NCI-H2171 treated with DMSO at 0.1 percent for 48 hours (cell line): ENCODE measurements around the gene ZNF205.
"Not testable (repeated sequence)": the region's sequence is repeated elsewhere in the genome, so short reads cannot be mapped to it uniquely, and the experiment has no call there.

Experiments used
- DNase-seq: peaks from one replicate; lab custom pipeline; 2025; lab: John Stamatoyannopoulos, UW

ZNF205 gene

GRCh38 chr16:3131755-3132377 lies 19.5 kb downstream of the ZNF205 start:
- DNase-seq, result peak; percentile 27

- DNase-seq, result no peak
Observed at GRCh38 chr16:3133844-3134243, 21.5 kb downstream of the ZNF205 start.

GRCh38 chr16:3134338-3135125 lies 22.1 kb downstream of the ZNF205 start, which contains the start of gene ZNF213:
Gene ZNF213, plus strand, starts transcription at chr16:3135029. Its CDS starts 2,252 bp downstream, at chr16:3137281.
- DNase-seq, result peak; percentile 99

- no peak for DNase-seq
Observed at GRCh38 chr16:3135126-3135715, 22.8 kb downstream of the ZNF205 start.

GRCh38 chr16:3137267-3137666 lies 24.9 kb downstream of the ZNF205 start:
- no peak for DNase-seq

- DNase-seq, result no peak
Observed at GRCh38 chr16:3138342-3138741, 26.0 kb downstream of the ZNF205 start.

DNA sequence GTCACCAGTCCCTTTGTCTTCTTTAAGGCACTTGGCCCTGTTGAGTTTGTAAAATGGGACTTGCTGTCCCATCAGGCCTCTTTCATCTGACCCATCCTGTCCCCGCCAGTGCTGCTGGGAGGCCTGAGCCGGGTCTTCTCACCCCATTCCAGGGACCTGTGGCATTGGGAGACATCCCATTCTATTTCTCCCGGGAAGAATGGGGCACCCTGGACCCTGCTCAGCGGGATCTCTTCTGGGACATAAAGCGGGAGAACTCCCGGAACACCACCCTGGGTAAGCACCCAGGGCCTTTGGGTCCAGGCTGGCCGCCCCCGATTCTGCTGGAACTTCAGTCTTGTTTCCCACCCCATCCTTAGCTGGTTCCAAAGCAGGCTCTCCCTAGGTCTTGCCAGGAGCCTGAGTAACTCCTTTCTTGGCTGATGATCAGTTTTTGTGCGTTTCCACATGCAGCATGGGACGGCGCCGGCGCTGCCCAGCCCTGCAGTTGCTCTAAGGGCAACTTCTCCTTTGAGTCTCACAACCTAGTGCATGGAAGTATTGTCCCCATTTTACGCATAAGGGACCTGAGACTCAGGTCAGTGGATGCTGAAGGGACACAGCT lies 26.5 kb downstream of the ZNF205 start:
- DNase-seq, result no peak

DNA sequence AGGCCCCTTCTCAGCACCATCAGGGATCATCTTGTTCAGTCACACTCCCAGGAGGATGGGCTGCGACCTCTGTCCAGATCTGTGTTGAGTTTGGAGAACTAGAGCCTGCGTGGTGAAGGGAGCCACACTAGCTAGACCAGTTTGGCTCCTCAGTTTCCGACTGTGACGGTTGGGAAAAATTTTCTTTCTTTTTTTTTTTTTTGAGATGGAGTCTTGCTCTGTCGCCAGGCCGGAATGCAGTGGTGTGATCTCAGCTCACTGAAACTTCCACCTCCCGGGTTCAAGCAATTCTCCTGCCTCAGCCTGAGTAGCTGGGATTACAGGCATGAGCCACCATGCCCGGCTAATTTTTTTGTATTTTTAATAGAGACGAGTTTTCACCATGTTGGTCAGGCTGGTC lies 27.2 kb downstream of the ZNF205 start:
- not testable (repeated sequence) for DNase-seq

- DNase-seq, result no peak
Observed at GRCh38 chr16:3140603-3141427, 28.4 kb downstream of the ZNF205 start.

DNA sequence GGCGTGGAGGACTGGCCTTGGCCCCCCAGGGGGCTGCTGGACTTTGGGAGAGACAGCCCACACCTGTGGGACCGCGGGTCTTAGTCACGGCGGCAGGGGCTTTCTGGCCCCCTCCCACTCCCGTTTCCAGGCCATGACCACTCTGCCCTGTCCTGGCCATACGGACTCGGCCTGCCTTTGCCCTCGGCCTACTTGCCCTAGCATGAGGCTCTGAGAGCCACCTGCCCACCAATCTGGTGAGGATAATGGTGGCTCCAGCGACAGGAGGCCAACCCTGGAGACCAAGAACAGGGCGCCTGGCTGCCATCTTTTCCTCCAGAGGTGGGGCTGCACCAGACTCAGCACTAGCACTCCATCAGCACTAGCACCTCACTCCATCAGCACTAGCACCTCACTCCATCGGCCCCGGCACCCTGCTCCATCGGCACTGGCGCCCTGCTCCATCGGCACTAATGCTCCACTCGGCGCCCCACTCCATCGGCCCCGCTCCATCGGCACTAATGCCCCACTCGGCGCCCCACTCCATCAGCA lies 29.5 kb downstream of the ZNF205 start:
- DNase-seq, result no peak

DNA sequence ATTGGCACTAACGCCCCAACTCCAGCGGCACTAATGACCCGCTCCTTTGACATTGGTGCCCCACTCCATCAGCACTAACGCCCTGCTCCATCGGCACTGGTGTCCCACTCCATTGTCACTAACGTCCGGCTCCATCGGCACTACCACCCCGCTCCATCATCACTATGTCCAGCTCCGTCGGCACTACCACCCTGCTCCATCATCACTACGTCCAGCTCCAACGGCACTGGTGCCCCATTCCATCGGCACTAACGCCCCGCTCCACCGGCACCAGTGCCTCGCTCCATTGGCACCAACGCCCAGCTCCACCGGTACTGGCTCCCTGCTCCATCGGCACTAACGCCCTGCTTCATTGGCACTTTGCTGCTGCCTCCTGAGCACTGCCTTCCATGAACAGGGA lies 29.9 kb downstream of the ZNF205 start:
- DNase-seq, result no peak

DNA sequence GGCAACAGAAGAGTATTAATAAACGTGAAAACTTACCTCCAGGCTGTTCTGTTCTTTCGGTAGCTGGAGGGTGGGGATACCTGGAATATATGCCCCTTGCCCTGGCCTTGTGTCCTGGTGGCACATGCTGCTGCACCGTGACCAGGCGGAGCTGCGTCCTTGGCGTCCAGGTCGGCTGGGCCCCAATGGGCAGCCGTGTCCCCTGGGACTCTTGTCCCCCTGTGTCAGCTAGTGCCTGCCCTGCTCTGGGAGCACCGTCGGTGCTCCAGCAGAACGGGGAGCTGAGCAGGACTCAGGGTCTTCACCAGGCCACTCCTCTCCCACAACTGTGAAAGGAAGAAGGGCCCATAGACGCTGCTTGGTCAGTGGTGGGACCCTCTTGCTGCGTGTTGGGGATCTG lies 30.4 kb downstream of the ZNF205 start:
- DNase-seq, result no peak

- DNase-seq, result no peak
Observed at GRCh38 chr16:3143189-3143588, 30.8 kb downstream of the ZNF205 start.

- no peak for DNase-seq
Observed at GRCh38 chr16:3143598-3144320, 31.4 kb downstream of the ZNF205 start.

DNA sequence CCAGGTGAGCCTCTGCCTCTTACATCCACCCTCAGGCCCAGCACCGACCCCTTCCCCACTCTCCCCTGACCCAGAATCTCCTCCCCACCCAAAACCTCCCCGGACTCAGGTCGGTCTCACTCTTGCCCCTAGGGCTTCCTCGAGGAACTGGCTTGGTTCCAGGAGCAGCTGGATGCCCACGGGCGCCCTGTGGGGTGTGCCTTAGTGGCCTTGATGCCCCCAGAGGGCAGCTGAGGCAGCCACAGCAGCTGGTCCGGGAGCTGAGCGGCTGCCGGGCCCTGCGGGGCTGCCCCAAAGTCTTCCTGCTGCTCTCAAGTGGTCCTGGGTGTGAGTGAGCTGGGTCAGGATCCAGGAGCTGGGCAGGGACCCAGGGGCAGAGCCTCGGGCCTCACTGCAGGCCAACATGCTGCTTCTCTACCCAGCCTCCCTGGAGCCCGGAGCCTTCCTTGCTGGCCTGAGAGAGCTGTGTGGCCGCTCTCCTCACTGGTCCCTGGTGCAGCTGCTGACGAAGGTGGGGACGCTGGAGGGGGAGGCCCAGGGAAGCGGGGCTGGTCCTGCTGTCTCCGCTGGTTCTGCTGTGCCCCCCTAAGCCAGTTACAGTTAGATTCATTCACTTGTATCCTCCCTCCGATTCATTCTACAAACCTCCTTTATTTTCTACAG lies 32.1 kb downstream of the ZNF205 start:
- no peak for DNase-seq

DNA sequence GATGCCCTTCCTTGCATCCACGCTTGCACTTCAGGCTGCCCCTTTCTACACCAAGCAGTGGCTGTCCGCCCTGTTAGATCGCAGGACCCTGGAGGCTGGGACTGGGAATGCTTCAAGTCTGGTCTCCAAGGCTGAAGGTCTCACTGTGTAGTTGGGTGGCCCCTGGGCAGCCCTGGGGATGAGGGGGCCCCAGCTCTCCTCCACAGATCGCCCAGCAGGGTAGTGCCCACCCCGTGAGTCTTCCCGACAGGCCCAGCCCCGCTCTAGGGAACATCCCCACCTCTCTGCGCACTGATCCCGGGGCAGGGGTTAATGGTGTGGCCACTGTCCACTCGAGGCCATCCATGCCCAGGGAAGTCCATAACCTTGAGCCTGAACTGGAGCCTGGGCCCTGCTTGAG lies 32.8 kb downstream of the ZNF205 start:
- DNase-seq, result no peak

GRCh38 chr16:3145660-3146059 lies 33.3 kb downstream of the ZNF205 start:
- no peak for DNase-seq

GRCh38 chr16:3147046-3147756 lies 34.8 kb downstream of the ZNF205 start:
- DNase-seq, result no peak

DNA sequence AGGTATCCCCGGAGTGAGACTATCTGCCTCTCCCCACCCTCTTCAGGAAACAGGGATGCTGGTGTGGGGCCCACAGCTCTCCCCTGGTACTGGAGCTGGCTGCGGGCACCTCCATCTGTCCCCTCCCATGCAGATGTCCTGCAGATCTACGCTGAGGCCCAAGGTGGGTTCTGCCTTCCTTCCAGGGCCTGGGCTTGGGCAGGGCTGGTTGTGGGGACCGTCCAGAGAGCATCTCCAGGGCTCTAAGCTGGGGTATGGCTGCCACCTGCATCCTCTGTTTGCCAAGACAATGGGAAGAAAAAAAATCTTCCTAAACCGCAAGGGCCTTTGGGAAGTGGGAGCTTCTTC lies 35.3 kb downstream of the ZNF205 start:
- no peak for DNase-seq
